ENCODE measurements around the gene FGF14. TPM values are rescaled to one million over a fixed set of nuclear protein-coding genes. Genes with fewer than 3 reads are reported as not detected.

FGF14 gene
- total RNA-seq, 1 donor from 2014 or later, result 1.4 TPM

- H3K9me3 Mint-ChIP-seq, result no peaks in the 10 kb centered on the region
- H3F3A ChIP-seq (ENCODE audit: low read depth), result no peaks in the 10 kb centered on the region
- no peak for DNase-seq (ENCODE audit: low spot score)
- H3K4me3 Mint-ChIP-seq, result no peak overlapping the region
- no peak overlapping the region for H3K27ac ChIP-seq
- no peaks in the 10 kb centered on the region for H3K9me3 ChIP-seq (ENCODE audit: low read depth)
- no peaks in the 10 kb centered on the region for H3K79me2 ChIP-seq (ENCODE audit: low read depth)
- H3K36me3 Mint-ChIP-seq, result no peaks in the 10 kb centered on the region
- TF ChIP-seq EZH2phosphoT487 (IDR thresholded peaks at IDR 0.05) (no peak), EZH2 (IDR thresholded peaks at IDR 0.05) (no peak)
- H4K20me1 ChIP-seq (ENCODE audit: low read depth), result no peaks in the 10 kb centered on the region
- no peak overlapping the region for H3K4me2 ChIP-seq
- no peaks in the 10 kb centered on the region for H3K27me3 Mint-ChIP-seq (ENCODE audit: insufficient read depth, low read depth)
- no peak overlapping the region for H2AFZ ChIP-seq (replicated peaks)
- H3K4me1 Mint-ChIP-seq, result peaks cover 6% of the 10 kb centered on the region
- no peak overlapping the region for H3K9ac ChIP-seq
- H3K36me3 ChIP-seq, result no peaks in the 10 kb centered on the region
- no peak overlapping the region for H3K4me3 ChIP-seq
- H3K27ac Mint-ChIP-seq, result no peak overlapping the region
- no peaks in the 10 kb centered on the region for H3K4me1 ChIP-seq
- H3K27me3 ChIP-seq, result no peaks in the 10 kb centered on the region
Measured at GRCh38 chr13:102325321-102325720, 76.5 kb downstream of the FGF14 start.

- Histone ChIP-seq H3K27me3 (no peaks in the 10 kb centered on the region), H3K9ac (no peak overlapping the region), H3K36me3 (no peaks in the 10 kb centered on the region), H3K27ac (no peak overlapping the region), H4K20me1 (ENCODE audit: low read depth) (no peaks in the 10 kb centered on the region), H3K4me1 (no peaks in the 10 kb centered on the region), H2AFZ (replicated peaks) (no peak overlapping the region), H3K79me2 (ENCODE audit: low read depth) (no peaks in the 10 kb centered on the region), H3K4me2 (no peak overlapping the region), H3K9me3 (ENCODE audit: low read depth) (no peaks in the 10 kb centered on the region), H3K4me3 (no peak overlapping the region), H3F3A (ENCODE audit: low read depth) (no peaks in the 10 kb centered on the region)
- DNase-seq (ENCODE audit: low spot score), result no peak
- no peaks in the 10 kb centered on the region for H3K36me3 Mint-ChIP-seq
- H3K27me3 Mint-ChIP-seq (ENCODE audit: insufficient read depth, low read depth), result no peaks in the 10 kb centered on the region
- peaks cover 6% of the 10 kb centered on the region for H3K4me1 Mint-ChIP-seq
- H3K9me3 Mint-ChIP-seq, result no peaks in the 10 kb centered on the region
- H3K4me3 Mint-ChIP-seq, result no peak overlapping the region
- TF ChIP-seq EZH2phosphoT487 (IDR thresholded peaks at IDR 0.05) (no peak), CTCF (IDR thresholded peaks at IDR 0.05) (no peak), EZH2 (IDR thresholded peaks at IDR 0.05) (no peak)
- H3K27ac Mint-ChIP-seq, result no peak overlapping the region
Measured at GRCh38 chr13:102323505-102323904, 78.3 kb downstream of the FGF14 start.

- no peaks in the 10 kb centered on the region for H3K79me2 ChIP-seq (ENCODE audit: low read depth)
- H3K9ac ChIP-seq, result no peak overlapping the region
- Mint-ChIP-seq H3K36me3 (no peaks in the 10 kb centered on the region), H3K27me3 (ENCODE audit: insufficient read depth, low read depth) (no peaks in the 10 kb centered on the region), H3K4me3 (no peak overlapping the region), H3K27ac (no peak overlapping the region), H3K4me1 (peaks cover 6% of the 10 kb centered on the region), H3K9me3 (no peaks in the 10 kb centered on the region)
- no peaks in the 10 kb centered on the region for H3F3A ChIP-seq (ENCODE audit: low read depth)
- no peak for TF ChIP-seq EZH2 (IDR thresholded peaks at IDR 0.05)
- TF ChIP-seq EZH2phosphoT487 (IDR thresholded peaks at IDR 0.05), result no peak
- no peak for DNase-seq (ENCODE audit: low spot score)
- no peak overlapping the region for H3K27ac ChIP-seq
- H3K36me3 ChIP-seq, result no peaks in the 10 kb centered on the region
- no peak overlapping the region for H2AFZ ChIP-seq (replicated peaks)
- no peaks in the 10 kb centered on the region for H3K4me1 ChIP-seq
- H3K27me3 ChIP-seq, result no peaks in the 10 kb centered on the region
- H3K4me3 ChIP-seq, result no peak overlapping the region
- H4K20me1 ChIP-seq (ENCODE audit: low read depth), result no peaks in the 10 kb centered on the region
- no peaks in the 10 kb centered on the region for H3K9me3 ChIP-seq (ENCODE audit: low read depth)
- H3K4me2 ChIP-seq, result no peak overlapping the region
Measured at GRCh38 chr13:102323012-102323411, 78.8 kb downstream of the FGF14 start.

GRCh38 chr13:102322211-102322610 lies 79.6 kb downstream of the FGF14 start:
- Mint-ChIP-seq H3K27ac (no peak overlapping the region), H3K4me1 (peaks cover 6% of the 10 kb centered on the region), H3K4me3 (no peak overlapping the region), H3K9me3 (no peaks in the 10 kb centered on the region), H3K27me3 (ENCODE audit: insufficient read depth, low read depth) (peaks cover 4% of the 10 kb centered on the region), H3K36me3 (no peaks in the 10 kb centered on the region)
- no peak overlapping the region for H3K4me2 ChIP-seq
- no peak overlapping the region for H3K4me3 ChIP-seq
- no peaks in the 10 kb centered on the region for H4K20me1 ChIP-seq (ENCODE audit: low read depth)
- H2AFZ ChIP-seq (replicated peaks), result no peak overlapping the region
- no peak for DNase-seq (ENCODE audit: low spot score)
- TF ChIP-seq CTCF (IDR thresholded peaks at IDR 0.05) (no peak), EZH2phosphoT487 (IDR thresholded peaks at IDR 0.05) (no peak), EZH2 (IDR thresholded peaks at IDR 0.05) (no peak)
- no peaks in the 10 kb centered on the region for H3K36me3 ChIP-seq
- no peaks in the 10 kb centered on the region for H3K79me2 ChIP-seq (ENCODE audit: low read depth)
- no peak overlapping the region for H3K9ac ChIP-seq
- no peaks in the 10 kb centered on the region for H3K9me3 ChIP-seq (ENCODE audit: low read depth)
- no peaks in the 10 kb centered on the region for H3K4me1 ChIP-seq
- no peaks in the 10 kb centered on the region for H3K27me3 ChIP-seq
- no peaks in the 10 kb centered on the region for H3F3A ChIP-seq (ENCODE audit: low read depth)
- no peak overlapping the region for H3K27ac ChIP-seq

Measured in neural progenitor cell (in vitro differentiated cells).